H1 (cell line): Measurements from ENCODE around the gene CRACDL. TPM values are rescaled to one million over a fixed set of nuclear protein-coding genes. Genes with fewer than 3 reads are reported as not detected.
A peak's percentile ranks its signal among the peaks of the same experiment; 100 is the strongest.

Source experiments
- CTCF ChIA-PET: fragments of 300-600 bp; sonication (Branson Sonifier 250); formaldehyde crosslinking; loops from one replicate; lab custom pipeline; 2021; ENCODE audit not compliant: partially characterized antibody; lab: Charles Lee
- POLR2A ChIA-PET: fragments of 300-600 bp; sonication (Branson Sonifier 250); formaldehyde crosslinking; loops from one replicate; lab custom pipeline; 2021; ENCODE audit warnings: inconsistent platforms; ENCODE audit not compliant: partially characterized antibody; lab: Charles Lee
- DNase-seq, 2 experiments: peaks; one replicate each; pipeline versions ENCODE4 v3.0.0 to v3.0.0-alpha.2; 2010 to 2022; ENCODE audit warnings: low spot score in 2 of 2, low read depth in 1 of 2, mixed read lengths in 1 of 2
- FAIRE-seq: peaks from 2 replicates; lab custom pipeline; 2011; peaks lifted over from hg19 to GRCh38; lab: Jason Lieb, UNC
- H2AFZ ChIP-seq: 2 replicates; pipeline ENCODE4 v1.8.1; 2012; ENCODE audit warnings: low read length, inconsistent platforms
- H2AK5ac ChIP-seq: 2 replicates; pipeline ENCODE4 v1.6.1; 2013; ENCODE audit warnings: low read depth, low read length
- H2BK120ac ChIP-seq: replicated peaks from 2 replicates; pipeline ENCODE3; 2013; ENCODE audit warnings: low read depth, low read length, inconsistent platforms
- H2BK12ac ChIP-seq: 2 replicates; pipeline ENCODE4 v1.6.1; 2013; ENCODE audit warnings: low read depth, low read length
- H2BK15ac ChIP-seq: 2 replicates; pipeline ENCODE4 v1.6.1; 2013; ENCODE audit warnings: low read length
- H2BK20ac ChIP-seq: 2 replicates; pipeline ENCODE4 v1.6.1; 2013; ENCODE audit warnings: low read length
- H2BK5ac ChIP-seq: 2 replicates; pipeline ENCODE4 v1.6.1; 2013; ENCODE audit warnings: low read depth, low read length
- H3K14ac ChIP-seq: 2 replicates; pipeline ENCODE4 v1.6.1; 2013; ENCODE audit warnings: inconsistent platforms; ENCODE audit not compliant: insufficient read length
- H3K18ac ChIP-seq: 2 replicates; pipeline ENCODE4 v1.6.1; 2013; ENCODE audit warnings: low read length; ENCODE audit errors: extremely low read depth
- H3K23ac ChIP-seq: 2 replicates; pipeline ENCODE4 v1.6.1; 2013; ENCODE audit warnings: inconsistent platforms; ENCODE audit not compliant: insufficient read length
- H3K23me2 ChIP-seq: 2 replicates; pipeline ENCODE4 v1.6.1; 2013; ENCODE audit warnings: low read depth, low read length
- H3K27ac ChIP-seq: 2 replicates; pipeline ENCODE4 v1.6.1; 2011; ENCODE audit warnings: low read depth, low read length, inconsistent platforms
- H3K27me3 ChIP-seq, 4 experiments: replicated peaks in 1 of 4; 1 replicate in 1 of 4; 2 replicates in 3 of 4; pipeline versions ENCODE4 v1.6.1 to v1.8.1; 2011 to 2013; ENCODE audit warnings: low read length in 3 of 4, mild to moderate bottlenecking in 3 of 4, inconsistent platforms in 2 of 4, mixed read lengths in 2 of 4, moderate library complexity in 1 of 4; ENCODE audit not compliant: control insufficient read depth in 3 of 4, insufficient read depth in 3 of 4; ENCODE audit errors: extremely low read depth in 1 of 4
- H3K36me3 ChIP-seq, 4 experiments: 2 replicates each; pipeline versions ENCODE4 v1.6.1 to v1.8.1; 2011 to 2013; ENCODE audit warnings: mild to moderate bottlenecking in 4 of 4, low read length in 3 of 4, moderate library complexity in 2 of 4, control low read depth in 1 of 4, inconsistent platforms in 1 of 4; ENCODE audit not compliant: insufficient read depth in 4 of 4, control insufficient read depth in 2 of 4
- H3K4ac ChIP-seq: replicated peaks from 2 replicates; pipeline ENCODE3; 2013; ENCODE audit warnings: low read length, low read depth, mixed read lengths, inconsistent platforms; ENCODE audit not compliant: insufficient read length
- H3K4me1 ChIP-seq, 4 experiments: replicated peaks in 1 of 4; 1 replicate in 1 of 4; 2 replicates in 3 of 4; pipeline versions ENCODE4 v1.6.1 to v1.8.1; 2011 to 2013; ENCODE audit warnings: low read length in 3 of 4, inconsistent platforms in 2 of 4, mixed read lengths in 1 of 4; ENCODE audit not compliant: insufficient read depth in 4 of 4, control insufficient read depth in 3 of 4
- H3K4me2 ChIP-seq, 2 experiments: 2 replicates each; pipeline versions ENCODE4 v1.6.1 to v1.8.1; 2011 to 2013; ENCODE audit warnings: low read depth in 2 of 2, low read length in 2 of 2, control low read depth in 1 of 2, inconsistent platforms in 1 of 2, mild to moderate bottlenecking in 1 of 2; ENCODE audit not compliant: insufficient read depth in 1 of 2
- H3K4me3 ChIP-seq, 4 experiments: fragments of 200-600, 300-600 bp in 1 of 4; sonication (generic), shearing (Covaris generic), sonication (Bioruptor Twin) in 1 of 4; 2 replicates each; pipeline versions ENCODE4 v1.5.1 to v1.8.1; 2011 to 2016; ENCODE audit warnings: low read length in 4 of 4, low read depth in 3 of 4, control low read depth in 2 of 4, inconsistent platforms in 2 of 4, mild to moderate bottlenecking in 2 of 4, mixed read lengths in 1 of 4, moderate library complexity in 1 of 4; ENCODE audit not compliant: insufficient read depth in 2 of 4; ENCODE audit errors: extremely low read depth in 1 of 4
- H3K56ac ChIP-seq: replicated peaks from 2 replicates; pipeline ENCODE3; 2013; ENCODE audit warnings: low read depth, mild to moderate bottlenecking, mixed read lengths, low read length, inconsistent platforms; ENCODE audit not compliant: insufficient read length
- H3K79me1 ChIP-seq: 2 replicates; pipeline ENCODE4 v1.6.1; 2013; ENCODE audit warnings: low read depth, low read length, control low read depth
- H3K79me2 ChIP-seq, 2 experiments: 2 replicates each; pipeline versions ENCODE4 v1.6.1 to v1.8.1; 2012 to 2013; ENCODE audit warnings: low read length in 2 of 2, mild to moderate bottlenecking in 2 of 2, inconsistent platforms in 1 of 2; ENCODE audit not compliant: insufficient read depth in 2 of 2, control insufficient read depth in 1 of 2
- H3K9ac ChIP-seq, 4 experiments: replicated peaks in 1 of 4; 1 replicate in 1 of 4; 2 replicates in 3 of 4; pipeline versions ENCODE4 v1.6.1 to v1.8.1; 2011 to 2013; ENCODE audit warnings: low read depth in 3 of 4, low read length in 3 of 4, control low read depth in 2 of 4, mild to moderate bottlenecking in 2 of 4, moderate library complexity in 2 of 4, inconsistent platforms in 1 of 4; ENCODE audit errors: extremely low read depth in 1 of 4
- H3K9me3 ChIP-seq, 2 experiments: 2 replicates each; pipeline versions ENCODE4 v1.6.1 to v1.8.1; 2012 to 2013; ENCODE audit warnings: mild to moderate bottlenecking in 2 of 2, moderate library complexity in 2 of 2, control low read depth in 1 of 2, inconsistent platforms in 1 of 2, low read depth in 1 of 2, low read length in 1 of 2, mixed read lengths in 1 of 2; ENCODE audit not compliant: insufficient read depth in 2 of 2
- H4K20me1 ChIP-seq, 2 experiments: replicated peaks in 1 of 2; 2 replicates each; pipeline versions ENCODE3 to v1.8.1; 2011 to 2013; ENCODE audit warnings: inconsistent platforms in 2 of 2, low read length in 2 of 2, mild to moderate bottlenecking in 1 of 2; ENCODE audit not compliant: insufficient read depth in 2 of 2, control insufficient read depth in 1 of 2
- H4K5ac ChIP-seq: 2 replicates; pipeline ENCODE4 v1.6.1; 2013; ENCODE audit warnings: low read length, low read depth, mixed read lengths, inconsistent platforms; ENCODE audit not compliant: insufficient read length
- H4K8ac ChIP-seq: 2 replicates; pipeline ENCODE4 v1.8.0; 2013; ENCODE audit warnings: mild to moderate bottlenecking, moderate library complexity, low read length, inconsistent platforms; ENCODE audit not compliant: insufficient read depth; ENCODE audit errors: extremely low read depth
- H4K91ac ChIP-seq: replicated peaks from 2 replicates; pipeline ENCODE3; 2013; ENCODE audit warnings: low read length, mixed read lengths, inconsistent platforms; ENCODE audit not compliant: insufficient read length
- CBX5 ChIP-seq: fragments of 300-800, 300-1000 bp; sonication (generic); IDR thresholded peaks from 2 replicates; pipeline ENCODE4 v1.7.1; 2016; ENCODE audit warnings: antibody characterized with exemption, low read length, low read depth
- WGBS, 2 experiments: shearing (Covaris generic) in 1 of 2; methylation state at CpG; one replicate each; pipeline versions ENCODE4 v1.1.6 to v1.1.7; 2013 to 2015; ENCODE audit warnings: low lambda C conversion rate in 2 of 2, mixed read lengths in 2 of 2, inconsistent platforms in 1 of 2, low coverage in 1 of 2, missing lambda C conversion rate in 1 of 2; ENCODE audit not compliant: insufficient replicate concordance in 2 of 2, insufficient coverage in 1 of 2, insufficient read length in 1 of 2; ENCODE audit errors: extremely low coverage in 1 of 2, missing lambda C conversion rate in 1 of 2; 5-methylcytosine and 5-hydroxymethylcytosine counted together
- polyA plus RNA-seq, 7 experiments: library from polyadenylated mRNA; depleted of rRNA in 3 of 7; stranded (reverse) in 5 of 7; unstranded in 2 of 7; fragments of >200 nt in 5 of 7; fragments of 200-250 nt in 2 of 7; gene quantifications; 1 replicate in 5 of 7; 2 replicates in 1 of 7; 4 replicates in 1 of 7; pipeline versions ENCODE4 v1.2.1 to v1.2.3, GENCODE V29; 2011 to 2013; ENCODE audit warnings: missing spikeins in 2 of 7, mixed read lengths in 2 of 7
- total RNA-seq: library from RNA; stranded (reverse); fragmentation: NEBNext Ultra II Directional; extraction: Animal tissue kit (Norgen Biotek cat#: 25700); gene quantifications from 2 replicates; pipeline ENCODE4 v1.2.1, GENCODE V29; 2021

The CRACDL gene
- total and polyA plus RNA-seq, 2 of the 8 experiments (the other 6 are each of a cell fraction or from before 2014, with no cell fraction given): 0.07 to 0.38 TPM

DNA sequence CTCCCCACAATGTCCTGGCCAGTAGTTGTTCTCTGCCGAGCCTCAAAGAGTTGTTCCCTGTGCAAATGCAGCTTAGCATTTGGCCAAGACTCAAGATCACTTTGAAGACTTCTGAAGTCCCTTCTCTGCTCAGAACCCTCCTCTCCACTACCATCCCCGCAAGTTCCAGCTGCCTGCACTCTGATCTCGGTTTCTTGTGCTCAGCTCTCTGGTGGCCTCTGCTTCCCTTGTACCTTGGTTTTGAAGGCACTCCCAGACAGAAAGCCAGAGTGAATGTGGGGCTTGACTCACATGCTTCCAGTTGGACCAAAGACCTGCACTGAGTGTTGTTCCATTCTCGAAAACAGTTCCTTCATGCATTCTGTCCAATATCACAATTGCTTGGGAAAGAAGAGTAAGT lies 28.6 kb downstream of the CRACDL start:
- Histone ChIP-seq H4K8ac (no peak overlapping the region), H3K18ac (no peak overlapping the region), H4K5ac (no peak overlapping the region), H2BK20ac (0 out of 2 replicates have a peak overlapping the region, but pooled peaks have one; percentile 48), H3K27ac (no peak overlapping the region), H3K79me1 (no peaks in the 10 kb centered on the region), H3K9ac (no peak overlapping the region), H2BK120ac (no peak overlapping the region), H2AK5ac (no peak overlapping the region; the same call in 1 of the 2 replicates), H3K23me2 (no peaks in the 10 kb centered on the region), H4K91ac (no peak overlapping the region), H3K36me3 (no peaks in the 10 kb centered on the region), H3K4me2 (no peak overlapping the region), H2BK5ac (no peak overlapping the region), H3K9me3 (no peaks in the 10 kb centered on the region), H3K4me1 (peaks cover 0 to 12% (median 5%) of the 10 kb centered on the region in 4 experiments; a peak in 6 of 7 replicates), H2BK12ac (0 out of 2 replicates have a peak overlapping the region, but pooled peaks have one; percentile 17), H2AFZ (peak overlapping the region; percentile 74; the same call in 1 of the 2 replicates), H3K56ac (no peak overlapping the region), H2BK15ac (peak overlapping the region; percentile 81; the same call in 1 of the 2 replicates), H4K20me1 (no peaks in the 10 kb centered on the region), H3K4me3 (no peak overlapping the region), H3K14ac (no peak overlapping the region), H3K27me3 (no peaks in the 10 kb centered on the region; a peak in 1 of 7 replicates), H3K79me2 (no peaks in the 10 kb centered on the region), H3K4ac (no peak overlapping the region), H3K23ac (no peak overlapping the region)
- no peak for FAIRE-seq
- ChIA-PET CTCF (no interaction called here), POLR2A (no interaction called here)
- WGBS, 2 experiments: 85% methylated on average over 4 of the region's 4 CpGs; no CpG with 5 or more reads in 1 of the 2 experiments
- peak in 1 of 2 experiments; percentile 10 for DNase-seq
- TF ChIP-seq CBX5: no peak
